Left renal cortex interstitium (tissue), 4 donors: ENCODE measurements around the gene KANK2. TPM values are rescaled to one million over a fixed set of nuclear protein-coding genes. Genes with fewer than 3 reads are reported as not detected.

Experiments used
- DNase-seq, 4 donors: peaks; one replicate each; pipeline ENCODE4 v3.0.0-alpha.2; 2013; ENCODE audit warnings: low read depth in 4 of 4, low spot score in 2 of 4, missing footprints in 1 of 4
- polyA plus RNA-seq, 4 donors: library from polyadenylated mRNA; unstranded; fragments of 120-200 nt; gene quantifications; one replicate each; pipeline ENCODE4 v1.2.1, GENCODE V29; 2013; ENCODE audit not compliant: insufficient read length in 4 of 4

Gene KANK2
- polyA plus RNA-seq, 4 donors, result 114 to 142 (median 133) TPM

DNA sequence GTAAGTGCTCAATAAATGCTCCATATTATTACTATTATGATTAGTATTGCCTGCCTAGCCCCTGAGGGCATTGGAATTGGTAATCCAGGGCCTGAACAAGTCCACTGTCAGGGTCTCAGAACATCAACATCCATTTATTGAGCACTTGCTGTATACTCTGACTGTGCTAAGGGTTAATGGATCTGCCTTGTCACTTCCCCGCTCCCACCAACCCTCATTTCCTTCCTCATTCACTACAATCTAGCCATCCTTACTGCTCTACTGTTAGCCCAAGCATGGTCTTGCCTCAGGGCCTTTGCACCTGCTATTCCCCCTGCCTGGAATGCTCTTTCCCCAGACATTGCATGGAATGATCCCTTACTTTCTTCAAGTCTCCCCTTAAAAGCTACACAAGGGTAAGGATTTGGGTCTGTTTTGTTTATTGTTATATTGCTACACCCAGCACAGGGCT lies 29.4 kb upstream of the KANK2 start:
- DNase-seq, result no peak

DNA sequence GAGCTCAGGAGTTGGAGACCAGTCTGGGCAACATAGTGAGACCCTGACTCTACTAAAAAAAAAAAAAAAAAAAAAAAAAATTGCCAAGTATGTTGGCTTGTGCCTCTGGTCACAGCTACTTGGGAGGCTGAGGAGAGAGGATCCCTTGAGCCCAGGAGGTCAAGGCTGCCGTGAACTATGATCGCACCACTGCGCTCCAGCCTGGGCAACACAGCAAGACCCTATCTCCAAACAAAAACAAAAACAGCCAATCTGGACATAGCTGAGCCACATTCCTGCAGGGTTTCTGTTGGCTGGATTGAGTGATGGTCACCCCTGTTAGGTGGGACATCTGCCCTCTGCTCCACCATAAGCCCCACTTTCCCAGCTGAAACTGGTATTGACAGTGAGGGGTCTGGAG lies 28.5 kb upstream of the KANK2 start:
- DNase-seq, result no peak

GRCh38 chr19:11225172-11225571 lies 27.8 kb upstream of the KANK2 start:
- no peak for DNase-seq

GRCh38 chr19:11224429-11224828 lies 27.1 kb upstream of the KANK2 start:
- DNase-seq, result no peak

GRCh38 chr19:11223200-11223599 lies 25.9 kb upstream of the KANK2 start:
- no peak for DNase-seq

GRCh38 chr19:11221082-11221598 lies 23.8 kb upstream of the KANK2 start:
- DNase-seq, result no peak

DNA sequence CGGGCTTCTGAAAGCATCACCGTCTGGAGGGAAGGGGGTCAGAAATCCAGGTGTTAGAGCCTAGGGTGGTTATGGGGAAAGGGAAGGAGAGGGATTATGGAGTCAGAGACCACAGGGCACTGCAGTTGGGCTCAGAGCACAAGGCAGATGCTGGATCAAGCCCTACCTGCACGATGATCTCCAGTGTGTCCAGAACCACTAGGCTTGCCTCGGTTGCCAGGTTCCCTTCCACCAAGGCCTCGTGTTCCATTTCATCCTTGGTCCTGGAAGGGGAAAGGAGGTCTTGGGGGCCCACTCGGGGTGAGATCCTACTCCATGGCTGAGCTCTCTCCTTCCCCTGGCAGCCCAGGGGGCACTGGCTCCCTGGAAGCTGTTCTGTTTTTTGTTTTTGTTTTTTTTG lies 17.0 kb upstream of the KANK2 start:
- no peak for DNase-seq

DNA sequence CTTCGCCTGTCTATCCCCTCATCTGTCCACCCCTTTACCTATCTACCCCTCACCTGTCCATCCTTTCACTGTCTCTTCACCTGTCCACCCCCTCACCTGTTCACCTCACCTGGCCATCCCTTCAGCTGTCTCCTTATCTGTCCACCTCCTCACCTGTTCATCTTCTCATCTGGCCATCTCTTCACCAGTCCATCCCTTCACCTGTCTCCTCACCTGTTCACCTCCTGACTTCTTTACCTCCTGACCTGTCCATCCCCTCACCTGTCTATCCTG lies 13.2 kb upstream of the KANK2 start:
- DNase-seq, result no peak

GRCh38 chr19:11209839-11210655 lies 12.7 kb upstream of the KANK2 start:
- DNase-seq, result no peak

DNA sequence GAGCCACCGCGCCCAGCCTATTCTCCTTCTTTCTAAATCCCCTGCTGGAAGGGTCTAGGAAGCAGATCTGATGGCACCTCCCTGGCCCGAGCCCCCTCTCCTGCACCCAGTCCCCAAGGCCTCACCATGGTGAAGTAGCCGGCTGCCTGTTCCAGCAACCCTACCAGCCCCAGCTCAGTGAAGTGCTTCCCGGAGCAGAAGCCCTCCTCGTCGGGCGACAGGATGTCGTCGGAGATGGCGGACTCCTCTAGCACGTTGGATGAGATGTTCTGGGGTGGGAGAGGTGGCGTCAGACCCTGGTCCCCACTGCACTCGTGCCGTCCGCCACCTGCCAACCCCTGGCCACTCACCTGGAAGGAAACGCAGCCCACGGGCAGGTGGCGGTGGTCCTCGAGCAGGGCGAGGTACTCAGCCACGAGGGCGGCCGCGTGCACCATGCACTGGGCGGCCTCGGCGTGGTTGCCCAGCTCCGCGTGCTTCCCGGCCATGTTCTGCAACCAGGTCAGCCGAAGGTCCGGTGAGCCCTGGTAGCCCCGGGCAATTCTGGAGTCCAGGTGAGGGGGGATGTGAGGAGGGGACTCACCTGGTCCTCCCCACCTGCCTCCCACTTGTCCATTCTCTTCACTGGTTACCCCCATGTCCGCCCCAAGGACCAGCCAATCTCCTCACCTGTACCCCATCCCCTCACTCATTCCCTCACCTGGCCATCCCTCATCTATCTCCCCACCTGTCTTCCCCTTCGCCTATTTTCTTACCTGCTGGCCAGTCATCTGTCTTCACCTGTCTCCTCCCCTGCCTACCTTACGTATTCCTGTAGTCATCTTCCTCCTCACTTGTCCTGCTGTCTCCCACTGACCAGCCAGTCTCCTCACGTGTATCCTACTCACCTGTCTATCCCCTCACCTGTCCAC lies 11.5 kb upstream of the KANK2 start:
- no peak for DNase-seq

- no peak for DNase-seq
Measured at GRCh38 chr19:11205939-11206570, 8.7 kb upstream of the KANK2 start.

GRCh38 chr19:11204943-11205349 lies 7.6 kb upstream of the KANK2 start:
- no peak for DNase-seq

DNA sequence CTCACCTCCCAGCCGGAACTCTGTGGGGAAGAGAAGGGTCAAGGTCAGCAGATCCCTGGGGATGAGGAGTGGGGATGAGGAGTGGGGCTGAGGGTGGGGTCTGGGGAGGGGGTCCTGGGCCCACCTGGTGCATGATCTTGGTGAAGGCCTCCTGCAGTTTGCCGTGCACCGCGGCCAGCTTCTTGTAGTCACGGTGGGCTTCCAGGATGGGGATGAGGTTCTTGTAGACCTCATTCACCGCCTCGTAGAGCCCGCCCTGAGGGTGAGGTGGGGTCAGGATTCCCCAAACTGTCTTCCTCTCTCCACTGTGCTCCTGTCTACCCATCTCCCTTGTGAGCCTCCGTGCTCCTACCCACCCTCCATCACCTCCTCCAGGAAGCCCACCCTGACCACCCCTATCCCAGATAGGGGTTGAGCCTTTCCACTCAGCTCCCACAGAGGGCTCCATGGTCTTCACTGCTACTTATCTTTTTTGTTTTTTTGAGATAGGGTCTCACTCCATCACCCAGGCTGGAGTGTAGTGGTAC lies 6.8 kb upstream of the KANK2 start:
- DNase-seq, result no peak

GRCh38 chr19:11203194-11204075 lies 6.1 kb upstream of the KANK2 start:
- DNase-seq, result peak in 3 of 4 donors; percentile 14 to 40 (median 24)

DNA sequence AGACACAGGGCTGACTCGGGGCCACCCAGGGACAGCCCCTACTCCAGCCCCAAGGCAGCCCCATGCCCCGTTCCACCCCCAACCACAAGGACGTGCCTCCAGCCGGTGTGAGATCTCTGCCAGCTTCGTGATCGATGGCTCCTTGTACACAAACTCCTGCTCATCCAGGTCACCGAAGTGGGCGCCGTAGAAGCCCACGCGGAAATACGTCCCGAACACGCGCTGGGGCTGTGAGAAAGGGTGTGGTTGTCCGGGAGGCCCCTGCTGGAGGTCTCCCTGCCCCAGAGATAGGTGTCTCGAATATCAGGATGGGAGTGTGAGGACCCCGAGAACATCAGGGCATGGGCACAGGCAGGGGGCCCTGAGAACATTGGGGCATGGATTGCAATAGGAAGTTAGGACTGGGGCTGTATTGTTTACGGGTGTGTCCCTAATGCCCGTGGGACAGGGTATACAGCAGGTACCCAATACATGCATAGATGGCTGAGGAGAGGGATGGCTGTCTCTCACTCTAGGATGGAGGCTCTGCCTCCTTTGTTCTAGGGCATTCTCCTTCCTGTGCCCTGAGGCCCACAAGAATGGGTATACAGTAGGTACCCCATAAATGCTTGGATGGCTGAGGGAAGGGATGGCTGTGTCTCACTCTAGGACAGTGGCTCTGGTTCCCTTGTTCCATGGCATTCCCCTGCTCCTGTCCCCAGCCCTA lies 5.3 kb upstream of the KANK2 start:
- no peak for DNase-seq

GRCh38 chr19:11201791-11202190 lies 4.4 kb upstream of the KANK2 start:
- no peak for DNase-seq

DNA sequence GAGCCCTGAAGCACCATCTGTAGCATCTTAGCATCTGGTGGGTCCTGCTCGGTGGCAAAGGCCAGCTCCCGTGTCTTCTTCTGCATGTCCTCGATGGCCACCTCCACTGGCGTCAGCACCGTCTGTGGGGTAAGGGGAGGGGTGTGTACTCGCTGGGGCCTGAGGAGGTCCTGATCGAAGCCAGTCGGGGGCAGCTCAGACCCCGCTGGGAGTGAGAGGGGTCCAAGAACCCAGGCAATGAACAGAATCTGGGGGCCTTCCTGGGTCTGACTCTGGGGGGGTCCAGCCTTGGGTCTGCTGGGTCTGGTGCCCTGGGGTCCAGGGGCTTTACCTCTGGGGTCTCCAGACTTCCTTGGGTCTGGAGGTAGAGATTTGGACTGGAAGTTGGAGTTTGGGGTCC lies 3.6 kb upstream of the KANK2 start:
- DNase-seq, result no peak

GRCh38 chr19:11200015-11200574 lies 2.8 kb upstream of the KANK2 start:
- DNase-seq, result no peak

- DNase-seq, result no peak
Measured at GRCh38 chr19:11199517-11199916, 2.2 kb upstream of the KANK2 start.
